Coronary artery (tissue), 2 donors: ENCODE measurements around the gene UVSSA.

Experiments used
- DNase-seq: peaks from one replicate; pipeline ENCODE4 v3.0.0-alpha.2; 2017; ENCODE audit warnings: low spot score
- H3K27ac ChIP-seq, 2 donors: fragments of 200-600 bp; sonication (generic); one replicate each; pipeline ENCODE4 v1.5.1; 2016 to 2019
- H3K4me3 ChIP-seq: fragments of 200-600 bp; sonication (generic); 2 replicates; pipeline ENCODE4 v1.5.1; 2016; ENCODE audit warnings: mild to moderate bottlenecking, moderate library complexity
- TF ChIP-seq, protein P1 (sequence below): fragments of 200-600 bp; sonication (generic); IDR thresholded peaks from one replicate; pipeline ENCODE4 v1.5.1; 2019; ENCODE audit warnings: antibody characterized with exemption

UVSSA gene

GRCh38 chr4:1325176-1325480 lies 21.9 kb upstream of the UVSSA start:
- no peak overlapping the region for H3K27ac ChIP-seq
- TF ChIP-seq, protein P1, sequence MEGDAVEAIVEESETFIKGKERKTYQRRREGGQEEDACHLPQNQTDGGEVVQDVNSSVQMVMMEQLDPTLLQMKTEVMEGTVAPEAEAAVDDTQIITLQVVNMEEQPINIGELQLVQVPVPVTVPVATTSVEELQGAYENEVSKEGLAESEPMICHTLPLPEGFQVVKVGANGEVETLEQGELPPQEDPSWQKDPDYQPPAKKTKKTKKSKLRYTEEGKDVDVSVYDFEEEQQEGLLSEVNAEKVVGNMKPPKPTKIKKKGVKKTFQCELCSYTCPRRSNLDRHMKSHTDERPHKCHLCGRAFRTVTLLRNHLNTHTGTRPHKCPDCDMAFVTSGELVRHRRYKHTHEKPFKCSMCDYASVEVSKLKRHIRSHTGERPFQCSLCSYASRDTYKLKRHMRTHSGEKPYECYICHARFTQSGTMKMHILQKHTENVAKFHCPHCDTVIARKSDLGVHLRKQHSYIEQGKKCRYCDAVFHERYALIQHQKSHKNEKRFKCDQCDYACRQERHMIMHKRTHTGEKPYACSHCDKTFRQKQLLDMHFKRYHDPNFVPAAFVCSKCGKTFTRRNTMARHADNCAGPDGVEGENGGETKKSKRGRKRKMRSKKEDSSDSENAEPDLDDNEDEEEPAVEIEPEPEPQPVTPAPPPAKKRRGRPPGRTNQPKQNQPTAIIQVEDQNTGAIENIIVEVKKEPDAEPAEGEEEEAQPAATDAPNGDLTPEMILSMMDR, result no peak
- H3K4me3 ChIP-seq, result no peak overlapping the region
- no peak for DNase-seq

- DNase-seq, result no peak
- H3K4me3 ChIP-seq, result no peak overlapping the region
- TF ChIP-seq, protein P1, result no peak
- no peak overlapping the region for H3K27ac ChIP-seq
Measured at GRCh38 chr4:1325681-1326635, 21.1 kb upstream of the UVSSA start.

DNA sequence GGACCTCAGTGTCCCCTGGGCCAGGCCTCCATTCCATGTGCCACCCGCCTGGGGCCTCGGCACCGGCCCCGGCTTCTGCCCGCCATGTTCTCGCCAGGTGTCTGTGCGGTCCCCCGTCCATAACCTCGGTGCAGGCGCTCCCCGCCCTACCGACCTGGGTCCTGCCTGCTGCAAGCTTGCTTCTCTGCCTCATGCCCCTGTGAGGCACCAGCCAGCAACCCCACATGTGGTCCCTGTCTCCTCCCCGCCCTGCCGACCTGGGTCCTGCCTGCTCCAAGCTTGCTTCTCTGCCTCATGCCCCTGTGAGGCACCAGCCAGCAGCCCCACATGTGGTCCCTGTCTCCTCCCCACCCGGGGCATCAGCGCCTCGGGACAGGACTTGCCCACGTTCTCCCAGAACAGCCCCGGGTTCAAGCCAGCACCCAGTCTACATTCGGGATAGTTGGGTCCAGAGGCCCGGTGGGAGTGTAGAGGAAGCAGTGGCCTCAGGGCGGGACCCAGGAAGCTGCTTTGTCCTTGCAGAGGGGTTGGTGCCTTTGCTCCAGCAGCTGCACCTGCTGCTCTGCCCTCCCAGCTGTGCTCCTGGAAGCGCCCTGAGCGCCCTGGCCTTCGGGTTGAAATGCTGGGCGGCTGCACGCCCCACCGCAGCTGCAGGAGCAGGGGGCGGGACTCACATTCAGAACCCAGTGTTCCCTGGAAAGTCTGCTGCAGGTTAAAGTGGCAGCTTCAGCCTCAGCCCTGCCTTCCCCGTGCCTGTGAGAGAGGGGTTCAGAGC lies 20.1 kb upstream of the UVSSA start:
- no peak for DNase-seq
- TF ChIP-seq, protein P1, result no peak
- Histone ChIP-seq H3K27ac (no peak overlapping the region), H3K4me3 (no peak overlapping the region)

DNA sequence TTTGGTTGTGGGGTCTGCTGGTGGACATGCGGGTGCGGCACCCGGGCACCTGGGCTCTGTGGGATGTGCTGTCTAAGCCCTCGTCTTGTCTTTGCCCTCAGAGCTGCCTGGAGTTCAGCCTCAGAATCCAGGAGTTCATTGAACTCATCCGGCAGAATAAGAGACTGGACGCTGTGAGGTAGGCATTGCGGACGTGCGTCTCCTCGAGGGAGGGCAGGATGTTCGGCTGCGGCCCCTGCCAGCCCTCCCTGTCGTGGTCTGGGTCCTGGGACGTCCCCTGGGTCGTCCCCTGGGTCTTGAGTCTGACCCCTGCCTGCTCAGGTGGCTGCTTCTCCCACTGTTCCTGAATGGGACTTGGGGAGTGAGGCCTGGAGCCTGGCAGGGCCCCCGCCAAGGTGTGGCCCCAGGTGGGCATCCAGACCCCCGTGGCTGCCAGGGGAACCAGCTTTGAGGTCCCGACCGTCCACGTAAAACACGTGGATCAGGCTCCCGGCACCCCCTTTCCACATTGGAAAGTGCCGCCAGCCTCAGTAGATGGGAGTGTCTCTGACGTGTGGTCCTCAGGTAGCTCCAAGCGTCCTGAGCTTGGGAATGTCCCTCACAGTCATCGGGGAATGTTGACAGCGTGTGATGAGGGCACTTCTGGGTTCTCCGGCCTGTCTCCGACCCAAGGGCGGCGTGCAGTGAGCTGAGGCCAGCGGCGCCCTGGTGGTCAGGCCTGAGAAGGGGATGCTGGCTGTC lies 19.3 kb upstream of the UVSSA start:
- no peak overlapping the region for H3K27ac ChIP-seq
- TF ChIP-seq, protein P1, result no peak
- no peak for DNase-seq
- no peak overlapping the region for H3K4me3 ChIP-seq

- no peak for DNase-seq
- TF ChIP-seq, protein P1, result no peak
- Histone ChIP-seq H3K27ac (no peak overlapping the region), H3K4me3 (no peak overlapping the region)
Measured at GRCh38 chr4:1328267-1329155, 18.5 kb upstream of the UVSSA start.
